RWPE2 (cell line): ENCODE measurements around the gene SMCR8.
"Not testable (repeated sequence)": the region's sequence is repeated elsewhere in the genome, so short reads cannot be mapped to it uniquely, and the experiment has no call there.

Source experiments
- ATAC-seq: fragments of 200-7000 bp; cut with Tn5 transposase; 3 replicates; pipeline ENCODE4 v1.9.1; 2021; ENCODE audit warnings: low read depth
- DNase-seq: peaks from one replicate; pipeline ENCODE4 v3.0.0-alpha.2; 2020; ENCODE audit warnings: low spot score
- H3K27ac ChIP-seq: fragments of 450-650 bp; 2 replicates; pipeline ENCODE4 v1.5.1; 2017; ENCODE audit warnings: mild to moderate bottlenecking; ENCODE audit not compliant: poor library complexity, severe bottlenecking
- H3K27me3 ChIP-seq: fragments of 250-450 bp; sonication (Bioruptor Pico); 2 replicates; pipeline ENCODE4 v1.5.1; 2021; ENCODE audit warnings: mild to moderate bottlenecking, moderate library complexity; ENCODE audit not compliant: insufficient read depth, poor library complexity, severe bottlenecking
- H3K36me3 ChIP-seq: fragments of 250-450 bp; sonication (Bioruptor Pico); 2 replicates; pipeline ENCODE4 v1.5.1; 2020; ENCODE audit warnings: low read depth, mild to moderate bottlenecking, moderate library complexity
- H3K4me1 ChIP-seq: fragments of 250-450 bp; sonication (Bioruptor Pico); 2 replicates; pipeline ENCODE4 v1.5.1; 2021; ENCODE audit warnings: mild to moderate bottlenecking, moderate library complexity; ENCODE audit not compliant: insufficient read depth, poor library complexity, severe bottlenecking
- H3K4me3 ChIP-seq: fragments of 250-450 bp; sonication (Bioruptor Pico); 2 replicates; pipeline ENCODE4 v1.5.1; 2021; ENCODE audit warnings: mild to moderate bottlenecking, moderate library complexity; ENCODE audit not compliant: severe bottlenecking
- H3K9me3 ChIP-seq: fragments of 250-450 bp; sonication (Bioruptor Pico); 2 replicates; pipeline ENCODE4 v1.5.1; 2021; ENCODE audit warnings: mild to moderate bottlenecking, moderate library complexity; ENCODE audit not compliant: severe bottlenecking
- CTCF ChIP-seq: fragments of 450-650 bp; IDR thresholded peaks from one replicate; pipeline ENCODE4 v1.5.1; 2017; ENCODE audit warnings: mild to moderate bottlenecking, moderate library complexity; ENCODE audit not compliant: poor library complexity, severe bottlenecking

Gene SMCR8

GRCh38 chr17:18332909-18333489 lies 17.9 kb downstream of the SMCR8 start:
- no peak for TF ChIP-seq CTCF
- DNase-seq (no peak), ATAC-seq (no peak)
- Histone ChIP-seq H3K4me1 (no peaks in the 10 kb centered on the region), H3K27me3 (no peaks in the 10 kb centered on the region), H3K9me3 (no peaks in the 10 kb centered on the region), H3K27ac (no peak overlapping the region), H3K36me3 (peaks cover 35% of the 10 kb centered on the region), H3K4me3 (no peak overlapping the region)

DNA sequence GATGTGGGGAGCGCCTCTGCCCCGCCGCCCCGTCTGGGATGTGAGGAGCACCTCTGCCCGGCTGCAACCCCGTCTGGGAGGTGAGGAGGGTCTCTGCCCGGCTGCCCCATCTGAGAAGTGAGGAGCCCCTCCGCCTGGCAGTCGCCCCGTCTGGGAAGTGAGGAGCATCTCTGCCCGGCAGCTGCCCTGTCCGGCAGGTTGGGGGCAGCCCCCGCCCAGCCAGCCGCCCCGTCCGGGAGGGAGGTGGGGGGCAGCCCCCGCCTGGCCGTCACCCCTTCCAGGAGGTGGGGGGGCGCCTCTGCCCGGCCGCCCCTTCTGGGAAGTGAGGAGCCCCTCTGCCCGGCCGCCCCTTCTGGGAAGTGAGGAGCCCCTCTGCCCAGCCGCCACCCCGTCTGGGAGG lies 23.1 kb downstream of the SMCR8 start:
- H3K9me3 ChIP-seq, H3K27me3 ChIP-seq, DNase-seq, ATAC-seq, H3K4me1 ChIP-seq, H3K4me3 ChIP-seq, H3K27ac ChIP-seq: not testable (repeated sequence)
- peaks cover 52% of the 10 kb centered on the region for H3K36me3 ChIP-seq

DNA sequence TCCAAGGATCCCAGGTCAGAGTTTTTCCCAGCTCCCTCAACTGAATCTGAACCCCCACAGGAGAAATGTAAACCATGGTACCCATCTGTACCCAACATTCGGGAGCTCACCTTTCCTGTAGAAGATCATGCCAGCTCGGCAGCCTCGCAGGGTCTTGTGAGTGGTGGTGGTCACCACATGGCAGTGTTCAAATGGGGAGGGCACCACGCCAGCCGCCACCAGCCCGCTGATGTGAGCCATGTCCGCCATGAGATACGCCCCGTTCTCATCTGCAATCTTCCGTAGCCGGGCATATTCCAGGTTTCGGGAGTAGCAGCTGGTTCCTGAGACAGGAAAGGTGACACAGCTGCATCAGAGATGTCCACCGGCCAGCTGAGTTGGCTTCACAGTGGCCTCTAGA lies 24.8 kb downstream of the SMCR8 start:
- DNase-seq (no peak), ATAC-seq (no peak)
- TF ChIP-seq CTCF: no peak
- Histone ChIP-seq H3K9me3 (no peaks in the 10 kb centered on the region), H3K4me1 (no peaks in the 10 kb centered on the region), H3K4me3 (no peak overlapping the region), H3K36me3 (peaks cover 54% of the 10 kb centered on the region), H3K27ac (no peak overlapping the region), H3K27me3 (no peaks in the 10 kb centered on the region)

DNA sequence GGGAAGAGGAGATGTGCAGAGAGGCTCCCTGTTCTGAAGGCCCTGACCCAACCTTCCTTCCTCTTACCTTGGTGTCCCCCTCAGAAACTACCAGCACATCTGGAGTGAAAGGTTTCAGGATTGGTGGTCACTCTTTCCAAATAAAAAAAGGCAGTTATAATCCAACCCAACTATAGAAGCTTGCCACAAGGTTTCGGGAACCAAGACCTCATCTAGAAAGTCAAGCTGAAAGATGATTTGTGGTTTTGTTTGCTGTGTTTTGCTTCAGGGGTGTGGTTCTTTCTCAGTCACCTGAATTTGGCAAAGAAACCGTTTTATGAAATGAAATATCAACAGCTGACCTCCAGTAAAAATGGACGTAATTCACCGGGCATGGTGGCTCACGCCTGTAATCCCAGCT lies 28.9 kb downstream of the SMCR8 start:
- TF ChIP-seq CTCF: no peak
- Histone ChIP-seq H3K36me3 (peaks cover 54% of the 10 kb centered on the region), H3K4me3 (no peak overlapping the region), H3K4me1 (no peaks in the 10 kb centered on the region), H3K9me3 (no peaks in the 10 kb centered on the region), H3K27me3 (no peaks in the 10 kb centered on the region), H3K27ac (no peak overlapping the region)
- no peak for ATAC-seq
- no peak for DNase-seq

DNA sequence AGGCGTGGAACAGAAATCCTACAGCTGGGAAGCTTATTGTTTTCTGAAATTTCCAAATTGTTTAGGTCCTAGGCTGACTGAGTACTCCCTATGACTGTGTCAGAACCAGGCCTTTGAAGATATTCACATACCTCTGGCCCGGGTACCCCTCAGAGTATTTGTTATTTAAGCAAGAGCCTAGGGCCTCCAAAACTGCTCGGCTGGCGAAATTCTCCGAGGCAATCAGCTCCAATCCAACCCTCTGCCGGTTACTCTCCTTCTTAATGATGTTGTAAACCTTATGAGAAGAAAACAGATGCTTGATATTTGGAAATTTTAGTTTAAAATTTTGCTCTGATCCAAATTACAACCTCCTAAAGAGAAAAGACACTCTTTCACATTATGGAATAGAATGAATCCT lies 38.4 kb downstream of the SMCR8 start:
- H3K27me3 ChIP-seq: no peaks in the 10 kb centered on the region
- H3K27ac ChIP-seq: no peak overlapping the region
- H3K4me1 ChIP-seq: no peaks in the 10 kb centered on the region
- no peak for TF ChIP-seq CTCF
- H3K9me3 ChIP-seq: no peaks in the 10 kb centered on the region
- no peak overlapping the region for H3K4me3 ChIP-seq
- ATAC-seq (no peak), DNase-seq (no peak)
- peaks cover 63% of the 10 kb centered on the region for H3K36me3 ChIP-seq
